Measurements from ENCODE around the gene WDR81. TPM values are rescaled to one million over a fixed set of nuclear protein-coding genes. Genes with fewer than 3 reads are reported as not detected.

The WDR81 gene
- total RNA-seq (2014; rRNA removed; shearing (Covaris generic)): 14.5 and 17.6 TPM in 2 replicates
- 3.5 and 3.7 TPM in 2 replicates for polyA plus RNA-seq (2016; fragmentation: Nextera tagmentation; extraction: Ambion mirVana)
- long read RNA-seq, partial matches to known transcripts: 1 of 1 reads
- long read RNA-seq, other reads (novel, unspliced or antisense): 0 of 1 reads

DNA sequence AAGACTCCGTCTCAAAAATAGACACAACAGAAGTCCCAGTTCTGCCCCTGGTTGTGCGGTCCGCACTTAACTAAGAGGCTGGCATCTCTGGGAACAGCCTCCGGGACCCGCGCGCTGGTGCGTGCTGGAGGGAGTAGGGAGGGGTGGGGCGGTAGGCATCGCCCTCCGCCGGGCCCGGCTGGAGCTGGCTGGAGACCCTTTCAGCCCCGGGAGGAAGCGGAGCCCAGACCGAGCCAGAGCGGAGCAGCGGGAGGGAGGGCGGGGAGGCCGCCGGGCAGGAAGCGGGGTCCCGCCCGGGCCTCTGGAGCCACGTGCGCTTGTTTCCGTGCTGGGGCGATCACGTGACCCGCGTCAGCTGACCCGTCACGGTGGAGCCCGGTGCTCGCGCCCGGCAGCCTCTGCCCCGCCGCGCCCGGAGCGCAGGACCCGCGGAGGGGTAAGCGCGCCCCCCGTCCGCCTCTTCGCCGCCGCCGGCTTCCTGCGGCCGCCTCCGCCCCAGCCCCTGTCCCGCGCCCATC lies at the start of gene WDR81:
Gene WDR81, plus strand, starts transcription at position 354 of the 518 bp plus-strand sequence. CDS start 256 bp downstream, outside the sequence.
- H3F3A ChIP-seq (replicated peaks; ENCODE audit: low read depth): peaks cover 5% of the 10 kb centered on the region; the same call in 1 of the 2 replicates
- no peaks in the 10 kb centered on the region; the same call in 1 of the 2 replicates for H3K4me1 ChIP-seq (ENCODE audit: insufficient read depth)
- H3K4me3 ChIP-seq: peak within 1 kb of the TSS; percentile 68
- Mint-ChIP-seq H3K27me3 (ENCODE audit: insufficient read depth, low read depth, poor library complexity) (peaks cover 29% of the 10 kb centered on the region), H3K27ac (no peak within 1 kb of the TSS), H3K4me3 (peak within 1 kb of the TSS; percentile 69), H3K4me1 (no peaks in the 10 kb centered on the region), H3K9me3 (no peaks in the 10 kb centered on the region), H3K36me3 (ENCODE audit: low read depth) (peaks cover 4% of the 10 kb centered on the region; the same call in 2 of the 3 replicates)
- DNase-seq (ENCODE audit: low spot score) (peak; percentile 93), ATAC-seq (peak; percentile 73)
- no peaks in the 10 kb centered on the region for H3K79me2 ChIP-seq (replicated peaks; ENCODE audit: insufficient read depth)
- H3K4me2 ChIP-seq: peak within 1 kb of the TSS; percentile 89
- H2AFZ ChIP-seq: peak within 1 kb of the TSS; percentile 94
- H3K36me3 ChIP-seq (ENCODE audit: insufficient read depth): no peaks in the 10 kb centered on the region
- peaks cover 4% of the 10 kb centered on the region; the same call in 1 of the 2 replicates for H3K27me3 ChIP-seq (ENCODE audit: insufficient read depth)
- no peaks in the 10 kb centered on the region for H4K20me1 ChIP-seq (replicated peaks; ENCODE audit: insufficient read depth)
- H3K9me2 ChIP-seq (ENCODE audit: insufficient read depth): no peaks in the 10 kb centered on the region
- TF ChIP-seq ETS1 (IDR thresholded peaks at IDR 0.05) (0 out of 2 replicates have a peak, but pooled peaks have one; percentile 41), EZH2 (IDR thresholded peaks at IDR 0.05; ENCODE audit: low read depth, unreplicated experiment) (no peak), ZNF462 (CRISPR knock-in tag; IDR thresholded peaks at IDR 0.05) (no peak)
- H3K27ac ChIP-seq (ENCODE audit: low read depth): no peak within 1 kb of the TSS
